Mesothelial cell of epicardium (in vitro differentiated cells): ENCODE data around the gene POLD2. TPM values are rescaled to one million over a fixed set of nuclear protein-coding genes. Genes with fewer than 3 reads are reported as not detected.

Source experiments
- DNase-seq, 2 experiments: peaks; one replicate each; pipeline ENCODE4 v3.0.0; 2021; ENCODE audit warnings: low spot score in 2 of 2; ENCODE audit not compliant: unreplicated experiment in 2 of 2
- H3K27ac Mint-ChIP-seq: 2 replicates; pipeline ENCODE4 v1.8.0; 2021; ENCODE audit warnings: mixed read lengths
- H3K27me3 Mint-ChIP-seq: 2 replicates; pipeline ENCODE4 v1.8.0; 2021; ENCODE audit warnings: low read depth, mixed read lengths
- H3K36me3 Mint-ChIP-seq: 2 replicates; pipeline ENCODE4 v1.8.0; 2021; ENCODE audit warnings: mixed read lengths
- H3K4me1 Mint-ChIP-seq: 2 replicates; pipeline ENCODE4 v1.8.0; 2021; ENCODE audit warnings: mixed read lengths
- H3K4me3 Mint-ChIP-seq: 2 replicates; pipeline ENCODE4 v1.8.0; 2021; ENCODE audit warnings: mild to moderate bottlenecking, moderate library complexity, mixed read lengths
- H3K9me3 Mint-ChIP-seq: 2 replicates; pipeline ENCODE4 v1.8.0; 2021; ENCODE audit warnings: mixed read lengths
- microRNA-seq: library from miRNA; unstranded; fragments of <30 nt; microRNA quantifications from one replicate; pipeline ENCODE4 v1.2.0, GENCODE V29; 2021; ENCODE audit warnings: inconsistent platforms, mixed read lengths
- total RNA-seq: library from RNA; stranded (reverse); gene quantifications from 3 replicates; pipeline ENCODE4 v1.2.1, GENCODE V29; 2021
- TF ChIP-seq, protein P1 (sequence below): fragments of 200-600 bp; sonication (generic); IDR thresholded peaks from one replicate; pipeline ENCODE4 v1.5.0; 2021; ENCODE audit warnings: antibody characterized with exemption; ENCODE audit not compliant: unreplicated experiment

Gene POLD2
- total RNA-seq, 1 donor from 2014 or later: 117 TPM

DNA sequence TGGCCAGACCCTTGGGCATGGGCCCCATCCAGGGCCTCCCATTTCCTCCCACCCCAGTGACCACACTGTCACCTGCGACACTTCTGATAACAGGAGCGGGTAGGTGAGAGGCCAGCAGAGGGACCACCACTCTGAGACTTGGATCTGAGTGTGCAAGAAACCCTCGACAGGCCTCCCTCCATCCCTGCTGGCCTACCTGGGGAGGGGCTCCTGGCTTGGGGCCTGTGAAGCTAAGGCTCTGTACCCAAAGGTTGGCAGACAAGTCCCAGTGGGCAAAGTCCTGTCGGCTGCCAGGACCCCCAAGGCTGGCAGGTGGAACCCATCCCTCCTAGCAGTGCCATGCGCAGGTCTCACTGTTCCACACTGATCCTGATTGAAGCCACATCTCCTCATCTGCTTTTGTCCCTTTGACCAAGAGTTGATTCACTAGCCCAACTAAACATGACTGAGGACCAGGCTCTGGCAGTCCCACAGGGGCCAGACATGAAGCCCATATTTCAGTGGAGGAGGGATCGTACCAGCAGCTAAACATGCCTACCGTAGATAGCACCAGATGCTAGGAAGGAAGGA is 56.8 kb downstream of the POLD2 start:
- no peak for DNase-seq
- Mint-ChIP-seq H3K36me3 (no peaks in the 10 kb centered on the region), H3K9me3 (no peaks in the 10 kb centered on the region), H3K4me1 (peaks cover 13% of the 10 kb centered on the region), H3K4me3 (no peak overlapping the region), H3K27ac (no peak overlapping the region), H3K27me3 (peaks cover 9% of the 10 kb centered on the region)
- TF ChIP-seq, protein P1, sequence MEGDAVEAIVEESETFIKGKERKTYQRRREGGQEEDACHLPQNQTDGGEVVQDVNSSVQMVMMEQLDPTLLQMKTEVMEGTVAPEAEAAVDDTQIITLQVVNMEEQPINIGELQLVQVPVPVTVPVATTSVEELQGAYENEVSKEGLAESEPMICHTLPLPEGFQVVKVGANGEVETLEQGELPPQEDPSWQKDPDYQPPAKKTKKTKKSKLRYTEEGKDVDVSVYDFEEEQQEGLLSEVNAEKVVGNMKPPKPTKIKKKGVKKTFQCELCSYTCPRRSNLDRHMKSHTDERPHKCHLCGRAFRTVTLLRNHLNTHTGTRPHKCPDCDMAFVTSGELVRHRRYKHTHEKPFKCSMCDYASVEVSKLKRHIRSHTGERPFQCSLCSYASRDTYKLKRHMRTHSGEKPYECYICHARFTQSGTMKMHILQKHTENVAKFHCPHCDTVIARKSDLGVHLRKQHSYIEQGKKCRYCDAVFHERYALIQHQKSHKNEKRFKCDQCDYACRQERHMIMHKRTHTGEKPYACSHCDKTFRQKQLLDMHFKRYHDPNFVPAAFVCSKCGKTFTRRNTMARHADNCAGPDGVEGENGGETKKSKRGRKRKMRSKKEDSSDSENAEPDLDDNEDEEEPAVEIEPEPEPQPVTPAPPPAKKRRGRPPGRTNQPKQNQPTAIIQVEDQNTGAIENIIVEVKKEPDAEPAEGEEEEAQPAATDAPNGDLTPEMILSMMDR: no peak

DNA sequence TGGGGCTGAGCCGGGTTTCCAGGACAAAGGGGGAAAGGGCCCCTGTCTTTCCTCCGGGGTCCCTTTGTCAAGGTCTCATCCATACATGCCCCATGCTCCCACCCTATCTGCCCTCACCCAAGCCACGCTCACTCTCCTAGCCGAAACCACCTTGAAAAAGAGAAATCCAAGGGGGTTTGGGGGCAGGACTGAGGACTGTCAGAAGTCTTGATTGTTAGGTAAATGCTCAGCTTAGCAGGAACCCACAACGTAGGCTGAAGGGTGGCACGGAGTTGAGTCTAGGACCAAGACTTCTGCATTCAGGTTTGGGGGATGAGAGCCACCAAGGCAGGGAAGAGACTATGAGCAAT is 57.3 kb downstream of the POLD2 start:
- Mint-ChIP-seq H3K4me1 (peaks cover 13% of the 10 kb centered on the region), H3K27ac (no peak overlapping the region), H3K9me3 (no peaks in the 10 kb centered on the region), H3K4me3 (no peak overlapping the region), H3K36me3 (no peaks in the 10 kb centered on the region), H3K27me3 (peaks cover 9% of the 10 kb centered on the region)
- TF ChIP-seq, protein P1: no peak
- no peak for DNase-seq

DNA sequence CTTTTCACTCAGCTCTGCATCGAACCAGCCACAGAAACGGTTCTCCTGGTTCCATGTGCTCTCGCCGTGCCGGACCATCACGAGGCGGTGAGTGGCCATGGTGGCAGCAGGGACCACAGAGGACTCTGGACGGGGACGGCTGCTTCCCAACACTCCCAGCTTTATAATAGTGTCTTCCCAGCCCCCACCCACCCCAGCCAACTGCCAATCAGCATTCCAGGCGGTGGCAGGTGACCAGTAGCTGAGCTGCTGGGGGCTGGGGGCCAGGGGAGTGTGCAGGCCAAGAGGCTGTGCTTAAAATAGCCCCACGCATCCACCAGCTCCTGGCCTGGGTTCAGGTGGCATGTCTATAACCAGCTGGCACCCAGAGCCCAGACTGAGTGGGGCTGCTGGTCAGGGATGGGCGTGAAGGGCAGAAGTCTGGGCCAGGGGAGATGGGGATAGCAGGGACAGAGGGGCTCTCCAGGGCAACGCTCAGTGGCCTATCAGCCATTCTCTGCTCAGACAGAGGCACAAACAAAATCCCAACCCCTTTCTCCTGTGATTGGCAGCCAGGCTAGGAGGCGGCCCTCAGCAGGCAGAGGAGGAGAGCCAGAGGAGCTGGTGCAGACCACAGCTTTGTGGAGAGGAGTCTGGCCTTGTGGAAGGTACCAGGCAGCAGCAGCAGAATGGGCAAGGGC is 57.8 kb downstream of the POLD2 start, which contains the start of gene PGAM2:
Gene PGAM2, minus strand, starts transcription at position 137 of the 680 bp plus-strand sequence. Its CDS starts 38 bp downstream, at position 99.
- TF ChIP-seq, protein P1: no peak
- Mint-ChIP-seq H3K27ac (no peak within 1 kb of the TSS), H3K9me3 (no peaks in the 10 kb centered on the region), H3K4me3 (no peak within 1 kb of the TSS), H3K36me3 (no peaks in the 10 kb centered on the region), H3K27me3 (peaks cover 9% of the 10 kb centered on the region), H3K4me1 (peaks cover 13% of the 10 kb centered on the region)
- no peak for DNase-seq

DNA sequence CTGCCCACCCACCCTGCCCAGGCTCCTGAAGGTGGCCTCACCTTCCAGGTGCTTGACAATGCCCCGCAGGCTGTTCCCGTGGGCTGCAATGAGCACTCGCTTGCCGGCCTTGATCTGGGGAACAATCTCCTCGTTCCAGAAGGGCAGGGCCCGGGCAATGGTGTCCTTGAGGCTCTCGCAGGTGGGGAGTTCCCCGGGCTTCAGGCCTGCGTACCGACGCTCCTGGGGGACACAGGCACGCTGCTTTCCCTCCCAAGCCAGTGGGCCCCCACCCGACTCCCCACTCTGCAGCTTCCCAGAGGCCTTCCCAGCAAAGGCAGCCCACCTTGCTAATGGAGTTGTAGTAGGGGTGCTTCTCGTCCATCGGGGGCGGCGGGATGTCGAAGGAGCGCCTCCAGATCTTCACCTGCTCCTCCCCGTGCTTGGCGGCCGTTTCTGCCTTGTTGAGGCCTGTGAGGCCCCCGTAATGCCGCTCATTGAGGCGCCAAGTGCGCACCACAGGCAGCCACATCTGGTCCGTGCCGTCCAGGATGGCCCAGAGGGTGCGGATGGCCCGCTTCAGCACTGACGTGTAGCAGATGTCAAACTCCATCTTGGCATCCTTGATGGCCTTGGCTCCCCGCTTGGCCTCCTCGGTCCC is 58.4 kb downstream of the POLD2 start:
- TF ChIP-seq, protein P1: no peak
- DNase-seq: no peak
- Mint-ChIP-seq H3K27me3 (peaks cover 9% of the 10 kb centered on the region), H3K4me3 (no peak overlapping the region), H3K27ac (no peak overlapping the region), H3K4me1 (peaks cover 13% of the 10 kb centered on the region), H3K36me3 (peaks cover 1% of the 10 kb centered on the region), H3K9me3 (no peaks in the 10 kb centered on the region)

Small RNAs within 50 kb of the gene (microRNA-seq; reads per million reads assigned to microRNA genes)
- gene MIR6838: 0.88 reads per million

Other genes starting within 250 kb of the POLD2 start
- 36.8 to 42.5 TPM (median 38.8 TPM) in 3 replicates for gene URGCP, start 217.0 kb downstream of the POLD2 start, total RNA-seq
- 8.9 to 10.1 TPM (median 10.1 TPM) in 3 replicates for gene UBE2D4, start 197.1 kb downstream of the POLD2 start, total RNA-seq
- not detected in 3 replicates for gene SPDYE1, start 125.7 kb downstream of the POLD2 start, total RNA-seq
- gene DBNL, start 78.8 kb downstream of the POLD2 start, total RNA-seq: 62.6 to 70.9 TPM (median 64.5 TPM) in 3 replicates
- gene PGAM2, start 58.0 kb downstream of the POLD2 start, total RNA-seq: 0.99 to 1.7 TPM (median 1.2 TPM) in 3 replicates
- gene POLM, start 41.0 kb downstream of the POLD2 start, total RNA-seq: 27.1 to 29.8 TPM (median 29.0 TPM) in 3 replicates
- 94.3 to 96.8 TPM (median 95.2 TPM) in 3 replicates for gene AEBP1, start 19.2 kb downstream of the POLD2 start, total RNA-seq
- 11.4 to 14.3 TPM (median 12.5 TPM) in 3 replicates for gene MYL7, start 17.8 kb upstream of the POLD2 start, total RNA-seq
- 1.5 to 2.4 TPM (median 2.2 TPM) in 3 replicates for gene GCK, start 65.9 kb upstream of the POLD2 start, total RNA-seq
- gene YKT6, start 77.4 kb upstream of the POLD2 start, total RNA-seq: 80.6 to 85.0 TPM (median 83.7 TPM) in 3 replicates
- 1.8 to 1.9 TPM (median 1.9 TPM) in 3 replicates for gene CAMK2B, start 202.0 kb upstream of the POLD2 start, total RNA-seq